OCI-LY7 (cell line): Measurements from ENCODE around the gene SAP30.

Experiments used
- CTCF ChIP-seq: fragments of 200-600 bp; sonication (generic); conservative IDR thresholded peaks from 2 replicates; pipeline ENCODE4 v1.5.1; 2014; ENCODE audit warnings: mild to moderate bottlenecking, antibody characterized with exemption, low read length, moderate library complexity, mixed read lengths
- EZH2phosphoT487 ChIP-seq: fragments of 200-600 bp; sonication (generic); IDR thresholded peaks from 2 replicates; pipeline ENCODE4 v1.6.1; 2018; ENCODE audit warnings: low read depth, borderline replicate concordance, mild to moderate bottlenecking, mixed run types, antibody characterized with exemption, low read length, moderate library complexity, mixed read lengths

DNA sequence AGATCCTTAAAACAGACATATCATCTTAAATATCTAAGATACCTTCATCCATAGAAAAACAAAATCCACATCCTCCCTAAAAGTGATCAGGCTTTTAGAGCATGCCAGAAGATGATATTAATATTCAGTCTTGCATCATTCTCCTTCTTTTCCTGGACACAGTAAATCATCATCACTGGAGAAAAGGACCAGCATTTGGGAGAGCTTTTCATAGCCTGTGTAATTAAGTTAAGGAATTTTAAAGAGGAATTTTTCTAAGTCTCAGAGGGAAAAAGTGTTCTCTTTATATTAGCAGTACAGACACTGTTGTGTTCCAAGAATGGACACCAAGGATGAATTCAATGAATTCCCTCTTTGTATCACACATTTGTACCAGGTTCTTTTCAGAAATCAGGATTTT is 27.5 kb downstream of the SAP30 start:
- TF ChIP-seq CTCF (no peak), EZH2phosphoT487 (no peak)
